ENCODE measurements around the gene TMEM38B.

DNA sequence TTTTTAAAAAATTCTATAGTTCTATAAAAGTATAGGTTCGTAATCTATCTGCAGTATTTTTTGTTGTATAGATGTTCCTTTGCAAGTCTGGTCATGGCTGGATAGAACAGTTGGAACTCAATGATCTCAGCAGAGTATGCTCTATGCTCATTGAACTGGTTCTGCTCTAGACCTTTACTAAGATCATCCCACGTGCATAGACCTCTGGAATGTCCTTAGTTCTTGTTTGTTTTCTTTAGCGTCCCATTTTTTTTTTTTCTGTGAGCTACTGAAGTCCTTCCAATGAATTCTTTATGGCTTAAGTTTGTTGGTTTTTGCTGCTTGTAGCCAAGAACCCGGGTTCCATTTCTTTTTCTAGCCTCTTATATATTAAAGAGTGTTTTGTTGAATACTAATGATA, 3.5 kb downstream of the TMEM38B start:
- TF ChIP-seq, protein P1, sequence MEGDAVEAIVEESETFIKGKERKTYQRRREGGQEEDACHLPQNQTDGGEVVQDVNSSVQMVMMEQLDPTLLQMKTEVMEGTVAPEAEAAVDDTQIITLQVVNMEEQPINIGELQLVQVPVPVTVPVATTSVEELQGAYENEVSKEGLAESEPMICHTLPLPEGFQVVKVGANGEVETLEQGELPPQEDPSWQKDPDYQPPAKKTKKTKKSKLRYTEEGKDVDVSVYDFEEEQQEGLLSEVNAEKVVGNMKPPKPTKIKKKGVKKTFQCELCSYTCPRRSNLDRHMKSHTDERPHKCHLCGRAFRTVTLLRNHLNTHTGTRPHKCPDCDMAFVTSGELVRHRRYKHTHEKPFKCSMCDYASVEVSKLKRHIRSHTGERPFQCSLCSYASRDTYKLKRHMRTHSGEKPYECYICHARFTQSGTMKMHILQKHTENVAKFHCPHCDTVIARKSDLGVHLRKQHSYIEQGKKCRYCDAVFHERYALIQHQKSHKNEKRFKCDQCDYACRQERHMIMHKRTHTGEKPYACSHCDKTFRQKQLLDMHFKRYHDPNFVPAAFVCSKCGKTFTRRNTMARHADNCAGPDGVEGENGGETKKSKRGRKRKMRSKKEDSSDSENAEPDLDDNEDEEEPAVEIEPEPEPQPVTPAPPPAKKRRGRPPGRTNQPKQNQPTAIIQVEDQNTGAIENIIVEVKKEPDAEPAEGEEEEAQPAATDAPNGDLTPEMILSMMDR (IDR thresholded peaks at IDR 0.05) = no peak
- TF ChIP-seq POLR2A (IDR thresholded peaks at IDR 0.05) = no peak
